Neuronal stem cell (in vitro differentiated cells): ENCODE results near the gene RFC2.
"Not testable (repeated sequence)": the region's sequence is repeated elsewhere in the genome, so short reads cannot be mapped to it uniquely, and the experiment has no call there.

ENCODE experiments used
- DNase-seq: peaks from one replicate; pipeline ENCODE4 v3.0.0-alpha.2; 2013; ENCODE audit warnings: low spot score
- H2AFZ ChIP-seq: one replicate; pipeline ENCODE4 v1.6.1; 2013; ENCODE audit warnings: mild to moderate bottlenecking, low read length, inconsistent platforms
- H2AK5ac ChIP-seq: 2 replicates; pipeline ENCODE4 v1.6.1; 2013; ENCODE audit warnings: low read depth, mild to moderate bottlenecking, inconsistent platforms, low read length, moderate library complexity, mixed read lengths
- H2BK120ac ChIP-seq: 2 replicates; pipeline ENCODE4 v1.6.1; 2013; ENCODE audit warnings: low read depth, mild to moderate bottlenecking, inconsistent platforms, low read length, moderate library complexity, mixed read lengths
- H2BK12ac ChIP-seq: one replicate; pipeline ENCODE4 v1.6.1; 2013; ENCODE audit warnings: low read length, inconsistent platforms
- H2BK15ac ChIP-seq: 2 replicates; pipeline ENCODE4 v1.6.1; 2013; ENCODE audit warnings: mild to moderate bottlenecking, low read length, inconsistent platforms, mixed read lengths
- H2BK5ac ChIP-seq: one replicate; pipeline ENCODE4 v1.6.1; 2013; ENCODE audit warnings: inconsistent platforms, mild to moderate bottlenecking, low read length, moderate library complexity
- H3K14ac ChIP-seq: one replicate; pipeline ENCODE4 v1.6.1; 2013; ENCODE audit warnings: low read length, inconsistent platforms
- H3K18ac ChIP-seq: 2 replicates; pipeline ENCODE4 v1.6.1; 2013; ENCODE audit warnings: low read length, inconsistent platforms
- H3K23ac ChIP-seq: 2 replicates; pipeline ENCODE4 v1.6.1; 2013; ENCODE audit warnings: low read depth, mild to moderate bottlenecking, mixed read lengths, low read length, inconsistent platforms; ENCODE audit not compliant: poor library complexity
- H3K27ac ChIP-seq: replicated peaks from 3 replicates; pipeline ENCODE4 v1.5.1; 2013; ENCODE audit warnings: low read length, inconsistent platforms
- H3K27me3 ChIP-seq, 3 experiments: 2 replicates each; pipeline ENCODE4 v1.6.1; 2013; ENCODE audit warnings: low read length in 3 of 3, mild to moderate bottlenecking in 2 of 3, inconsistent platforms in 1 of 3, low read depth in 1 of 3, mixed read lengths in 1 of 3, moderate library complexity in 1 of 3; ENCODE audit not compliant: control insufficient read depth in 3 of 3, insufficient read depth in 3 of 3
- H3K36me3 ChIP-seq, 2 donors: replicated peaks in 1 of 2; 2 replicates each; pipeline ENCODE4 v1.6.1; 2013; ENCODE audit warnings: low read length in 2 of 2; ENCODE audit not compliant: control insufficient read depth in 2 of 2, insufficient read depth in 2 of 2
- H3K4ac ChIP-seq: 2 replicates; pipeline ENCODE4 v1.6.1; 2013; ENCODE audit warnings: inconsistent platforms, mild to moderate bottlenecking, low read length, moderate library complexity
- H3K4me1 ChIP-seq, 2 donors: 1 replicate in 1 of 2; 2 replicates in 1 of 2; pipeline ENCODE4 v1.6.1; 2013; ENCODE audit warnings: low read length in 2 of 2, low read depth in 1 of 2; ENCODE audit not compliant: control insufficient read depth in 2 of 2, insufficient read depth in 1 of 2
- H3K4me2 ChIP-seq: one replicate; pipeline ENCODE4 v1.6.1; 2013; ENCODE audit warnings: mild to moderate bottlenecking, low read length, inconsistent platforms; ENCODE audit not compliant: insufficient read depth, poor library complexity, severe bottlenecking
- H3K4me3 ChIP-seq, 2 donors: 2 replicates each; pipeline ENCODE4 v1.5.1; 2013; ENCODE audit warnings: low read length in 2 of 2, mild to moderate bottlenecking in 2 of 2, inconsistent platforms in 1 of 2, moderate library complexity in 1 of 2
- H3K79me1 ChIP-seq: one replicate; pipeline ENCODE4 v1.6.1; 2013; ENCODE audit warnings: low read depth, mild to moderate bottlenecking, inconsistent platforms, low read length, moderate library complexity
- H3K9ac ChIP-seq: one replicate; pipeline ENCODE4 v1.6.1; 2013; ENCODE audit warnings: mild to moderate bottlenecking, low read depth, low read length, inconsistent platforms; ENCODE audit not compliant: poor library complexity
- H3K9me3 ChIP-seq, 2 donors: replicated peaks in 1 of 2; 2 replicates each; pipeline versions ENCODE3 to v1.6.1; 2013; ENCODE audit warnings: low read length in 2 of 2, mild to moderate bottlenecking in 2 of 2, inconsistent platforms in 1 of 2, low read depth in 1 of 2, mixed read lengths in 1 of 2, moderate library complexity in 1 of 2; ENCODE audit not compliant: control insufficient read depth in 2 of 2, insufficient read depth in 1 of 2
- H4K8ac ChIP-seq: one replicate; pipeline ENCODE4 v1.6.1; 2013; ENCODE audit warnings: low read depth, mild to moderate bottlenecking, inconsistent platforms, low read length, moderate library complexity
- H4K91ac ChIP-seq: one replicate; pipeline ENCODE4 v1.6.1; 2013; ENCODE audit warnings: low read length, low read depth, mild to moderate bottlenecking, inconsistent platforms; ENCODE audit not compliant: poor library complexity
- WGBS, 2 donors: extraction: QIAGEN DNeasy Blood & Tissue Kit; methylation state at CpG; one replicate each; pipeline ENCODE4 v1.1.7; 2013; ENCODE audit warnings: missing lambda C conversion rate in 2 of 2, mixed read lengths in 1 of 2; ENCODE audit not compliant: insufficient read length in 2 of 2, insufficient replicate concordance in 1 of 2; ENCODE audit errors: extremely low coverage in 2 of 2; 5-methylcytosine and 5-hydroxymethylcytosine counted together

RFC2 gene

DNA sequence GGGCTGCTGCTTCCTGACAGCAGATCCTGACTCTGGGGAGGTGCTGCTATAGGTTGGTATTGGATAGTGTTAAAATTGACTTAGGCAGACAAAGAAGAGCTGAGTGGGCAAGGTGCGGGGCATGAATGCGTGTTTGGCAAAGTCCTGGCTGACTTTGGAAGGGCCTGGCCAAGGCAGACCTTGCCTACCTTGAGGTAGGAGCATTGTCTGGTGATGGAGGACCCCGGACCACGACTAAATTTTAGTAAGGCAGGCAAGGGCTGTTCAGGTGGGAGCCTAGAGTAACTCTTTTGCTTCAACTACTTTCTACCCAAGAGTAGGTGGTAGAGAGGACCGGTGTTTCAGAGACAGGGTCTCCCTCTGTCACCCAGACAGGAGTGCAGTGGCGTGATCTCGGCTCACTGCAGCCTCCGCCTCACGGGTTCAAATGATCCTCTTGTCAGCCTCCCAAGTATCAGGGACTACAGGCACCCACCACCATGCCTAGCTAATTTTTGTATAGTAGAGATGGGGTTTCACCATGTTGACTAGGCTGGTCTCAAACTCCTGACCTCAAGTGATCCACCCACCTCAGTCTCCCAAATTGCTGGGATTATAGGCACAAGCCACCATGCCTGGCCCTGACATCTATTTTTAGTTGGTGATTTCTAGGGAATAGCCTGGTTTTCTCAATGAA is 56.6 kb downstream of the RFC2 start:
- Histone ChIP-seq H3K79me1 (no peaks in the 10 kb centered on the region), H3K27ac (no peak overlapping the region), H2BK120ac (no peak overlapping the region), H3K27me3 (no peaks in the 10 kb centered on the region), H3K9me3 (no peaks in the 10 kb centered on the region), H2BK15ac (no peak overlapping the region), H3K18ac (no peak overlapping the region), H2AK5ac (no peak overlapping the region), H3K23ac (no peak overlapping the region), H3K4ac (no peak overlapping the region), H4K8ac (no peak overlapping the region), H3K4me1 (no peaks in the 10 kb centered on the region), H3K9ac (no peak overlapping the region), H3K14ac (no peak overlapping the region), H2AFZ (no peak overlapping the region), H3K4me3 (no peak overlapping the region), H2BK5ac (no peak overlapping the region), H3K4me2 (no peak overlapping the region), H2BK12ac (no peak overlapping the region), H3K36me3 (peaks cover 22 to 53% of the 10 kb centered on the region in 2 donors), H4K91ac (peak overlapping the region; percentile 58)
- DNase-seq, result no peak
- WGBS, 2 donors, result no CpG with 5 or more reads among the region's 9 CpGs

DNA sequence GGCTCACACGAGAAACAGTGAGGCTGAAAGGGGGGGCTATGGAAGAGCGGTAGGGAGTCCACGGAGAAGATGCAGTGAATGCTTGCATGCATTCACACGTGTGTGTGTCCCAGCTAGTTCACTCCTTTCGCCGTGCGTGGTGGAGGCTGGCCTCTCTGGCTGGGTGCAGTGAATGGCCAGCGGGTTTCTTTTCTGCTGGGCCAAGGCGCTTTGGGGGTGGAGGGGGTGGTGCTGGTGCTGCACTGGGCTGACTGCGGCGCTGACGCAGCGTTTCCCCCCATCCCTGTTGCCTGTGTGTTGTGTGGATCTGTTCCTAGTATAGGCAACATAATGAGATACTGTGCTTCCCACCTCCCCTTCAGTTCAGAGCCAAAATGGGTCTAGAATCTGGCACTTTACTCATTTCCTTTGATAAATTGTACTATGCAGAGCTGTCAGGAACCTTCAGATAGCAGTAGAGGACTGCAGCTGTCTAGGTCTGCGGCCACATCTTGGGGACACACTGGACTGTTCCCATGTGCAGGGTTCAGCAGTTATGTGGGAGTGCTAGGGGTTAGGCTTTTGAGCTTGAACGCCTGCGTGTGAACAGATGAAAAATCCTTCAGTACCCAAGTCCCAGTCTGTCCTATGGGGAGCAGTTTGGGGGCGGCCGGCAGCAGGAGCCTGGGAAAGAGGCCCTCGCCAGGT is 58.1 kb downstream of the RFC2 start:
- H2BK5ac ChIP-seq, H2BK12ac ChIP-seq, H3K4me3 ChIP-seq, H3K79me1 ChIP-seq, H3K23ac ChIP-seq, H2BK15ac ChIP-seq, H2AK5ac ChIP-seq, H3K9ac ChIP-seq, DNase-seq, H3K27ac ChIP-seq, H3K4ac ChIP-seq, H3K4me1 ChIP-seq, H3K14ac ChIP-seq, H3K9me3 ChIP-seq, H2AFZ ChIP-seq, H3K18ac ChIP-seq, H2BK120ac ChIP-seq, H3K27me3 ChIP-seq, H4K8ac ChIP-seq, H4K91ac ChIP-seq, H3K4me2 ChIP-seq: not testable (repeated sequence)
- H3K36me3 ChIP-seq, result peaks cover 29 to 66% of the 10 kb centered on the region in 2 donors
- WGBS, 2 donors, result no CpG with 5 or more reads among the region's 19 CpGs

DNA sequence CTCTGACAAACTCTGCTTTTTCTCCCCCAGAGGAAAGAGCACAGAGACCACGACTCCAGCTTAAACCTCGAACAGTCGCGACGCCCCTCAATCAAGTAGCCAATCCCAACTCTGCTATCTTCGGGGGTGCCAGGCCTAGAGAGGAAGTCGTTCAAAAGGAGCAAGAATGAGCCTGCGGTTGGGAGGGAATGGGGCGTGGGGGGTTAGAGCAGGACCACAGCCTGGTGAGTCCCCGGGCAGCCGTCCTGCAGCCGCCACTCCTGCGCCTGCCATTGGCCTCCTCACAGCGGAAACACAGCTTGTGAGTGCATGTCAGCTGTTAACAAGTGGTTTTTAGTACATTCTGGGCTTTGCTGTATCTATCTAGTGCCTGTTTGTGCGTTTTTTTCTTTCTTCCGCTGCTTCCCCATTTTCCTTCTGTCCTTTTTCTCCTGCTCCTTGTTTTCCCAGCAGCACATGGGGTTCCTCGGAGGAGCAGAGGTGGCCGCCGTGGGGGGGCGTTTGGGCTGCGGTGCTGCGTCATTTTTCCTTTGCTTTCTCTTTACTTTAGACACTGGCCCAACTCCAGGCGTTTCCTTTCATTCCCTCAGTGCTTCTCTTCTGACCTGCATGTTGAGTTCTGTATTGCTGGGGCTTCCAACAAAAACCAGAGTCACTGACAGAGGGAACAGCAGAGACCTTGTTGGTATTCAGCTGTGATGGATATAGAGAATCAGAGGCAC is 58.9 kb downstream of the RFC2 start:
- H2BK15ac ChIP-seq, H3K4me2 ChIP-seq, H2BK5ac ChIP-seq, H3K18ac ChIP-seq, H3K14ac ChIP-seq, DNase-seq, H3K9ac ChIP-seq, H4K91ac ChIP-seq, H3K4me3 ChIP-seq, H2AK5ac ChIP-seq, H3K9me3 ChIP-seq, H3K27me3 ChIP-seq, H2BK12ac ChIP-seq, H3K79me1 ChIP-seq, H3K23ac ChIP-seq, H2AFZ ChIP-seq, H3K4me1 ChIP-seq, H4K8ac ChIP-seq, H3K4ac ChIP-seq, H2BK120ac ChIP-seq, H3K27ac ChIP-seq: not testable (repeated sequence)
- no CpG with 5 or more reads among the region's 23 CpGs for WGBS, 2 donors
- H3K36me3 ChIP-seq, result peaks cover 36 to 74% of the 10 kb centered on the region in 2 donors

- Histone ChIP-seq H2BK120ac (no peak overlapping the region), H3K9ac (no peak overlapping the region), H3K23ac (no peak overlapping the region), H2BK12ac (no peak overlapping the region), H2AFZ (no peak overlapping the region), H3K4me3 (no peak overlapping the region), H3K18ac (no peak overlapping the region), H3K14ac (no peak overlapping the region), H3K4ac (no peak overlapping the region), H3K27me3 (no peaks in the 10 kb centered on the region), H3K79me1 (peaks cover 3% of the 10 kb centered on the region), H3K4me1 (no peaks in the 10 kb centered on the region), H3K9me3 (peaks cover 0 to 2% of the 10 kb centered on the region in 2 donors), H3K27ac (no peak overlapping the region), H2BK15ac (no peak overlapping the region), H2BK5ac (no peak overlapping the region), H4K91ac (no peak overlapping the region), H3K4me2 (no peak overlapping the region), H4K8ac (no peak overlapping the region), H3K36me3 (peaks cover 42 to 80% of the 10 kb centered on the region in 2 donors), H2AK5ac (no peak overlapping the region)
- WGBS, 2 donors, result no CpG with 5 or more reads among the region's 14 CpGs
- no peak for DNase-seq
Observed at GRCh38 chr7:74194686-74195085, 59.5 kb downstream of the RFC2 start.
